ENCODE measurements around the gene NR6A1.

The NR6A1 gene

DNA sequence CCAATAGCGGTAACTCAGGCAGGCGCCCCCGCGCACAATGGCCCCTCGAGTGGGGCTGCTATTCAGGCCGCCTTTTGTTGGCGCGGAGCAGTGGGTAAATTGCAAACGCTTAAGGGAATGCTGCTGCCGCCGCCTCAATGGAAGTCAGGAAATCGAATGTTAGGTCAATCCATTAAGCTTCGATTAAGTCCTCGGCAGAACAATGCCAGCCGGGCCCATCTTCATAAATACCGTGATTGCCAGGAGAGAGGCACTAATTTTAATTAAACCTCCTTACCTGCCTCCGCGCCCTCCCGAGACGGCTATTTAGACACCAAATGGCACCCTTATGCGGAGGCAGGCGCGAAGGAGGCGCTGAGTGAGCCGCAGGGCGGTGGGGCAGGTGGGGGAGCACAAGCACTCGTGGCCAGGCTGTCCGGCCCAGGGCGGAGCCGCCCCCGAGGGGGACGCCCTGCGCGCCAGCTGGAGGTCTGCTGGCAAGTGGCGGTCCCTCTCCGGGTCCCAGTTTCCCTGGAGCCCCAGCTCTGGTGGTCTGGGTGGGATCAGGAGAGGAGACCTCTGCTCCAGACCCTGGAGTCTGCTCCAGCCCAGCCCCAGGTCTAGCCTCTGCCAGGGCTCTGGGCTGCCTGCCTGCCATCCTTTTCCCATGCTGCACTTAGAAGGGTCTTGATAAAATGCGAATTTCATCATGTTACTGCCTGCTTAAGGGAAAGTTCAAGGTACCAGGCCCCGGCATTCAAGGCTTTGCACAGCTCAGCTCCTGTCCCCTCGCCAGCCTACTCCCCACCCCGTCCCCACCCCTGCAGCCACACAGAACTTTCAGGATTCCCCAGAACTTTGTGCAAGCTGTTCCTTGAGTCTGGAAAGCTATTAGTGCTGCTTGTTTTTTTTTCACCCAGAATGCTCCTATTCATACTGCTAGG is 283.6 kb downstream of the NR6A1 start:
- no peaks in the 10 kb centered on the region for H3K27me3 ChIP-seq (ENCODE audit: insufficient read depth, insufficient read length)
- no peak for DNase-seq (ENCODE audit: low read depth, low spot score)
- TF ChIP-seq YY1 (IDR thresholded peaks at IDR 0.05; ENCODE audit: insufficient read depth, insufficient read length) = no peak
- TF ChIP-seq ZNF274 (IDR thresholded peaks at IDR 0.05; ENCODE audit: low read depth, low read length) = no peak
- TF ChIP-seq SUZ12 (IDR thresholded peaks at IDR 0.05; ENCODE audit: extremely low read depth, insufficient read depth, insufficient read length) = no peak

DNA sequence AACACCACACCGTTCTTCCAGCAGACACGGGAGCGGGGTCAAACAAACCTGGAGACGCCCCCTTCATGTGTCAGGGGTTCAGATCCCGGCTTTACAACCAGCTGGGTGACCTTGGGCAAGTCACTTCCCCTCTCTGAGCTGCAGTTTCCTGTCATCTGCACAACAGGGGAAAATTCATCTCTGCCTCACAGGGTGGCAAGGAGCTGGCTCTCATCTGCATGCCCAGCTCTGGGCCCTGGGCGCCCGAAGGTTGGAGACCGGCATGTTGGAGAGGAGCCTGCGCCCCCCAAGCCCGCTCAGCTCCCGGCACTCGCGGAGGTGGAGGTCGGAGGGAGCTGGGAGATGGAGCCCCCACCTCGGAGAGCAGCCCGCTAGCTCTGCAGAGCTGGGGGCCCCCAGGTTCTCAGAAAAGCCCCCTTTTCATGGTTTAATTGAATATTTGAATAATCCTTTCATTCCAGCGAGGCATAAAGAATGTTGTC is 284.3 kb downstream of the NR6A1 start:
- TF ChIP-seq SUZ12 (IDR thresholded peaks at IDR 0.05; ENCODE audit: extremely low read depth, insufficient read depth, insufficient read length) = no peak
- no peak for TF ChIP-seq YY1 (IDR thresholded peaks at IDR 0.05; ENCODE audit: insufficient read depth, insufficient read length)
- TF ChIP-seq ZNF274 (IDR thresholded peaks at IDR 0.05; ENCODE audit: low read depth, low read length) = no peak
- Histone ChIP-seq H3K9me3 (ENCODE audit: insufficient read depth, low read length) (no peaks in the 10 kb centered on the region), H3K36me3 (ENCODE audit: insufficient read depth, insufficient read length, low read length) (no peaks in the 10 kb centered on the region), H3K4me3 (ENCODE audit: insufficient read length, low read depth) (no peak overlapping the region), H3K9ac (ENCODE audit: insufficient read length, low read depth) (no peak overlapping the region), H3K27me3 (ENCODE audit: insufficient read depth, insufficient read length) (no peaks in the 10 kb centered on the region), H3K4me1 (ENCODE audit: insufficient read depth, insufficient read length) (peaks cover 24% of the 10 kb centered on the region)
- DNase-seq (ENCODE audit: low read depth, low spot score) = no peak

More for the DNA sequence above, 283.6 kb downstream of the NR6A1 start:
- Histone ChIP-seq H3K9me3 (ENCODE audit: insufficient read depth, low read length) (no peaks in the 10 kb centered on the region), H3K4me3 (ENCODE audit: insufficient read length, low read depth) (no peak overlapping the region), H3K36me3 (ENCODE audit: insufficient read depth, insufficient read length, low read length) (no peaks in the 10 kb centered on the region), H3K9ac (ENCODE audit: insufficient read length, low read depth) (no peak overlapping the region), H3K4me1 (ENCODE audit: insufficient read depth, insufficient read length) (peaks cover 20% of the 10 kb centered on the region)

DNA sequence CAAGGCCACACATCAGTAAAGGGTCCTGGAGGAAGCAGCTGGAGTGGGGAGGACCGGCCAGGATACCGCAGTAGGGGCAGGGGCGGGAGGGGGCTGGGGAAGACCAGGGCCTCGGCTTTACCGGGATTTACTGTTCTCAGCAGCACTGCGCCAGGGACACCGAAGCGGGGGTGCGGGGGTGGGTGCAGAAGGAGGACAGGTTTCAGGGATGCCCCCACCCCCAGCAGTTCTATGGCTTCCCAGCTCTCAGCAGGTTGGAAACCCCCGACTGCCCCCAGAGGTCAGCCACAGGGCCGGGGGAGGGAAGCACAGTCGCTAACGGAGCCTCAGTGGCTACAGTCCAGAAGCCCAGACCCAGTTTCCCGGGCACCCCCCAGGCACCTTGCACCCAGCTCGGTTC is 285.2 kb downstream of the NR6A1 start:
- no peak overlapping the region for H3K9ac ChIP-seq (ENCODE audit: insufficient read length, low read depth)
- no peaks in the 10 kb centered on the region for H3K36me3 ChIP-seq (ENCODE audit: insufficient read depth, insufficient read length, low read length)
- H3K9me3 ChIP-seq (ENCODE audit: insufficient read depth, low read length) = no peaks in the 10 kb centered on the region
- no peak for DNase-seq (ENCODE audit: low read depth, low spot score)
- peaks cover 29% of the 10 kb centered on the region for H3K4me1 ChIP-seq (ENCODE audit: insufficient read depth, insufficient read length)
- H3K4me3 ChIP-seq (ENCODE audit: insufficient read length, low read depth) = no peak overlapping the region
- H3K27me3 ChIP-seq (ENCODE audit: insufficient read depth, insufficient read length) = no peaks in the 10 kb centered on the region
- no peak for TF ChIP-seq SUZ12 (IDR thresholded peaks at IDR 0.05; ENCODE audit: extremely low read depth, insufficient read depth, insufficient read length)
- no peak for TF ChIP-seq YY1 (IDR thresholded peaks at IDR 0.05; ENCODE audit: insufficient read depth, insufficient read length)
- no peak for TF ChIP-seq ZNF274 (IDR thresholded peaks at IDR 0.05; ENCODE audit: low read depth, low read length)

DNA sequence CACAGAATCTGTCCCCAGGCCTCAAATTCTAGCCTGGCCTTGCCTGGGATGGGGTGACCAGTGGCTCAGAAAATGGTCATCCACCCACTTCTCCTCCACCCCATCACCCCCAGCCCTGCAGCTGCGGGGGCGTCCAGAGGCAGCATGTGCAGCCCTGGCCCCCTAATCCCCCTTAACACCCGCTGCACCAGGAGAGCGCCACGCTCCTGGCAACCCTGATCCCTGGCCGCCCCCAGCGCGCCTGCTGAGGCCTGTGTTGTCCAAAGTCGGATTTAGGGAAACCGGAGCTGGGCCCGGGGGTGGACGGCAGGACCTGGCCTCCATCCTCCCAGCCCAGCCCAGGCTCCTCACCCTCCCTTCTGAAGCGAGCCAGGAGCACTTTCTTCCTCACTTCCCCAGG is 285.9 kb downstream of the NR6A1 start:
- peaks cover 3% of the 10 kb centered on the region for H3K27me3 ChIP-seq (ENCODE audit: insufficient read depth, insufficient read length)
- TF ChIP-seq SUZ12 (IDR thresholded peaks at IDR 0.05; ENCODE audit: extremely low read depth, insufficient read depth, insufficient read length) (no peak), ZNF274 (IDR thresholded peaks at IDR 0.05; ENCODE audit: low read depth, low read length) (no peak), YY1 (IDR thresholded peaks at IDR 0.05; ENCODE audit: insufficient read depth, insufficient read length) (no peak)
- peaks cover 28% of the 10 kb centered on the region for H3K4me1 ChIP-seq (ENCODE audit: insufficient read depth, insufficient read length)
- H3K4me3 ChIP-seq (ENCODE audit: insufficient read length, low read depth) = no peak overlapping the region
- H3K9ac ChIP-seq (ENCODE audit: insufficient read length, low read depth) = no peak overlapping the region
- H3K36me3 ChIP-seq (ENCODE audit: insufficient read depth, insufficient read length, low read length) = no peaks in the 10 kb centered on the region
- no peak for DNase-seq (ENCODE audit: low read depth, low spot score)
- H3K9me3 ChIP-seq (ENCODE audit: insufficient read depth, low read length) = no peaks in the 10 kb centered on the region

DNA sequence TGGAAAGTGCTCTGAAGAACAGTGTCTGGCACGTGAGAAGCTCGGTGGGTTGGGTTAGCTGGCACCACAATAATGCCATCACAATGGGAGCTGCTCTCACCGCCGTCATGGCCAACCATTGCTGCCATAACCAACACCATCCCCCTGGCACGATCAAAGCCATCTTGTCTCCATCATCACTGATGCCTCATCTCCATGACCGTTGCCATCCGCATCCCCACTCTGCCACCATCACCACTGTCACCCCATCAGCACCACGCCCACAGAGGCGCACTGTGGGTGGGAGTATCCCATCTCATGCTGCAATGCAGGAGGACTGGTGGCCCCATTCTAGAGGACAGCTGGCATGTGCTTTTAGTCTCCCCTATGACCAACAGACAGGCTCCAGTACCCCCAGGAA is 287.6 kb downstream of the NR6A1 start:
- Histone ChIP-seq H3K27me3 (ENCODE audit: insufficient read depth, insufficient read length) (peaks cover 18% of the 10 kb centered on the region), H3K4me3 (ENCODE audit: insufficient read length, low read depth) (no peak overlapping the region), H3K36me3 (ENCODE audit: insufficient read depth, insufficient read length, low read length) (no peaks in the 10 kb centered on the region), H3K4me1 (ENCODE audit: insufficient read depth, insufficient read length) (peaks cover 33% of the 10 kb centered on the region), H3K9me3 (ENCODE audit: insufficient read depth, low read length) (no peaks in the 10 kb centered on the region), H3K9ac (ENCODE audit: insufficient read length, low read depth) (no peak overlapping the region)
- no peak for DNase-seq (ENCODE audit: low read depth, low spot score)
- TF ChIP-seq ZNF274 (IDR thresholded peaks at IDR 0.05; ENCODE audit: low read depth, low read length) (no peak), YY1 (IDR thresholded peaks at IDR 0.05; ENCODE audit: insufficient read depth, insufficient read length) (no peak), SUZ12 (IDR thresholded peaks at IDR 0.05; ENCODE audit: extremely low read depth, insufficient read depth, insufficient read length) (no peak)

DNA sequence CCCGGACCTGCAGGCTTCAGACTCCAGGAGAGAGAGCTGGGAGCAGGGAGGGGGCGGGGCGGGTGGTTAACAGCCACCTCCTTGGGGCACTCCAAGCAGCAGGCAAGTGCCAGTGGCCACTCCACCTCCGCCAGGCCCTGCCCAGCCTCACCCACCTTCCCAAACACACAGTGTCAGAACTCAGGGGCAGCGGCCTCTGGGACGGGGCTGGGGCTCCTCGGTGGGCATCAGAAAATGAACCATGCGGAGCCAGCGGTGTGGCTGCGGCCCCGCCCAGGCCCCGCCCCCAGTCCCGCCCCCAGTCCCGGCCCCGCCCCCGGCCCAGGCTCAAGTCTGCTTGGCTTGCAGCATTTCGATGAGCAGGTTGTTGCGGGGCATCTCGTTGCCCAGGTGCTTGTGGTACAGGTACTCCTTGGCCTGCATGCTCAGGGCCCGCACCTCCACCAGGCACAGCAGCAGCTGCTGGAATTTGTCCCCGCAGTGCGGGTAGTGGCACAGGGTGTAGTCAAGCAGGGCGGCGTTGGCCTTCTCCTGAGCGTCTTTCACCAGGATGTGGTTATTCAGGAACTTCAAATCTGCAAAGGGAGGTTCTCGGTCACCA is 288.6 kb downstream of the NR6A1 start:
- Histone ChIP-seq H3K9me3 (ENCODE audit: insufficient read depth, low read length) (no peaks in the 10 kb centered on the region), H3K36me3 (ENCODE audit: insufficient read depth, insufficient read length, low read length) (no peaks in the 10 kb centered on the region), H3K4me3 (ENCODE audit: insufficient read length, low read depth) (no peak overlapping the region), H3K27me3 (ENCODE audit: insufficient read depth, insufficient read length) (peaks cover 18% of the 10 kb centered on the region), H3K9ac (ENCODE audit: insufficient read length, low read depth) (peak overlapping the region; percentile 53), H3K4me1 (ENCODE audit: insufficient read depth, insufficient read length) (peaks cover 32% of the 10 kb centered on the region)
- no peak for DNase-seq (ENCODE audit: low read depth, low spot score)
- TF ChIP-seq YY1 (IDR thresholded peaks at IDR 0.05; ENCODE audit: insufficient read depth, insufficient read length) = no peak
- TF ChIP-seq SUZ12 (IDR thresholded peaks at IDR 0.05; ENCODE audit: extremely low read depth, insufficient read depth, insufficient read length) = no peak
- no peak for TF ChIP-seq ZNF274 (IDR thresholded peaks at IDR 0.05; ENCODE audit: low read depth, low read length)

DNA sequence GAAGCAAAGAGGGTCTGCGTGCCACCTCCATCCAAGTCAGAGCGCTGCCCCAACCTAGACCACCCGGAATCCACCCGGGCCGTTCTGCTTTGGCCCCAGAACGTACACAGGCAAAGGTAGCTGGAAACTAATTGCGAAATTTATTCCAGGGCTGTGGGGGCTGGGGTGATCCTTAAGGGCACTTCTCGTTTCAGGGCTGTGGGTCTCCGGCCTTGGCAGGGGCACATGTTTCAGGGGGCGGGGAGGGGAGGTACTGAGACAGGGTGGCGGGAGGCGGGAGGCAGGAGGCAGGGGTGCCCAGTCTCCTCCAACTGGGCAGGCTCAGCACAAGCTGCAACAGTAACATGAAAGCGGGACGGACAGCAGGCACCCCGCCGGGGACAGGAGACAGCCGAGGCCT is 290.0 kb downstream of the NR6A1 start:
- H3K4me1 ChIP-seq (ENCODE audit: insufficient read depth, insufficient read length) = peaks cover 33% of the 10 kb centered on the region
- peaks cover 18% of the 10 kb centered on the region for H3K27me3 ChIP-seq (ENCODE audit: insufficient read depth, insufficient read length)

More for the DNA sequence above, 290.0 kb downstream of the NR6A1 start:
- Histone ChIP-seq H3K9me3 (ENCODE audit: insufficient read depth, low read length) (no peaks in the 10 kb centered on the region), H3K9ac (ENCODE audit: insufficient read length, low read depth) (no peak overlapping the region), H3K4me3 (ENCODE audit: insufficient read length, low read depth) (no peak overlapping the region), H3K36me3 (ENCODE audit: insufficient read depth, insufficient read length, low read length) (no peaks in the 10 kb centered on the region)
- no peak for DNase-seq (ENCODE audit: low read depth, low spot score)
- no peak for TF ChIP-seq SUZ12 (IDR thresholded peaks at IDR 0.05; ENCODE audit: extremely low read depth, insufficient read depth, insufficient read length)
- TF ChIP-seq ZNF274 (IDR thresholded peaks at IDR 0.05; ENCODE audit: low read depth, low read length) = no peak
- no peak for TF ChIP-seq YY1 (IDR thresholded peaks at IDR 0.05; ENCODE audit: insufficient read depth, insufficient read length)
